Breast epithelium (tissue), 3 donors: ENCODE data around the gene RAMP2.

Source experiments
- POLR2A ChIP-seq: fragments of 450-650 bp; IDR thresholded peaks from one replicate; pipeline ENCODE4 v1.6.1; 2016; ENCODE audit warnings: antibody characterized with exemption, mild to moderate bottlenecking, moderate library complexity
- POLR2AphosphoS5 ChIP-seq, 3 donors: sonication (generic); formaldehyde crosslinking; IDR thresholded peaks; one replicate each; pipeline ENCODE4 v1.6.1; 2017; ENCODE audit warnings: antibody characterized with exemption in 3 of 3
- TF ChIP-seq, protein P1 (sequence below), 3 donors: fragments of 450-650 bp; IDR thresholded peaks; one replicate each; pipeline ENCODE4 v1.5.1; 2016 to 2017; ENCODE audit warnings: antibody characterized with exemption in 3 of 3, mild to moderate bottlenecking in 3 of 3, moderate library complexity in 3 of 3

DNA sequence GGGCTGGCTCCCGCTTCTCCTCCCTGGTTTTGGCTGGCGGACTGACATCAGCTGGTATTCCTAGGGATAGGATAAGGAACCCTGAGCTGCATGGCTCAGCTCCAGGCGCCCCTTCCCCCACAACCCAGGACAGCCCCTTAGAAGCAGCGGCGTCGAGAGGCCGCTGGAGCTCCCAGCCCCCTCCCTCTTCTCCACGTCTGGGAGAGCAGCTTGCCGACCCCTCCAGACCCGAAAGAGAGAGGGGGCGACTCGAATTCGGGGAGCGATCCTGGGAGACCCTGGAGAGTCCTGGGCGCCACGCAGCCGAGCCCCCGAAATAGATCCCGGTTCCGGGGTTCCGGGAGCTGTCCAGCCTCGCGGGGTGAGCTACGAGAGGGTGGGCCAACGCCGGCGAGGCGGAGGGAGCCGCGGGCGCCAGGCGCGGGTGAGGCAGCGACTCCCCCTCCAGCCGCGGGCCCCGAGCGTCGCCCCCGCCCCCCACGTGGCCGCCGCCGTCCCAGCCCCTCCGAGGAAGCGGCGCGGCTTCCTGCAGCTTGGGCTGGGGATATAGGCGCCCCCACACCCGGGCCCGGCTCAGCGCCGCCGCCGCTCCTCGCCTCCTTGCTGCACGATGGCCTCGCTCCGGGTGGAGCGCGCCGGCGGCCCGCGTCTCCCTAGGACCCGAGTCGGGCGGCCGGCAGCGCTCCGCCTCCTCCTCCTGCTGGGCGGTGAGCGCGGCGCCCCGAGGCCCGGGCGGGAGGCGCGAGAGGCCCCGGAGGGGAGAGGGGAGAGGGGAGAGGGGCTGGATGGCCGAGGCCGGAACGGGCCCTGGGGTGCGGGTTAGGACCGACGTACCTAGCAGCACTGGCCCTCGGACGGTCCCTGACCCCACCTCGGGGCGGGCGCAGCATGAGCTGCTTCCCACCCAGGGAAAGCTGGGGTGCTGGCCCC is at the start of gene RAMP2:
- TF ChIP-seq POLR2A (no peak), POLR2AphosphoS5 (IDR thresholded peaks at IDR 0.05) (no peak)
- TF ChIP-seq, protein P1, sequence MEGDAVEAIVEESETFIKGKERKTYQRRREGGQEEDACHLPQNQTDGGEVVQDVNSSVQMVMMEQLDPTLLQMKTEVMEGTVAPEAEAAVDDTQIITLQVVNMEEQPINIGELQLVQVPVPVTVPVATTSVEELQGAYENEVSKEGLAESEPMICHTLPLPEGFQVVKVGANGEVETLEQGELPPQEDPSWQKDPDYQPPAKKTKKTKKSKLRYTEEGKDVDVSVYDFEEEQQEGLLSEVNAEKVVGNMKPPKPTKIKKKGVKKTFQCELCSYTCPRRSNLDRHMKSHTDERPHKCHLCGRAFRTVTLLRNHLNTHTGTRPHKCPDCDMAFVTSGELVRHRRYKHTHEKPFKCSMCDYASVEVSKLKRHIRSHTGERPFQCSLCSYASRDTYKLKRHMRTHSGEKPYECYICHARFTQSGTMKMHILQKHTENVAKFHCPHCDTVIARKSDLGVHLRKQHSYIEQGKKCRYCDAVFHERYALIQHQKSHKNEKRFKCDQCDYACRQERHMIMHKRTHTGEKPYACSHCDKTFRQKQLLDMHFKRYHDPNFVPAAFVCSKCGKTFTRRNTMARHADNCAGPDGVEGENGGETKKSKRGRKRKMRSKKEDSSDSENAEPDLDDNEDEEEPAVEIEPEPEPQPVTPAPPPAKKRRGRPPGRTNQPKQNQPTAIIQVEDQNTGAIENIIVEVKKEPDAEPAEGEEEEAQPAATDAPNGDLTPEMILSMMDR (IDR thresholded peaks at IDR 0.05) = no peak
